B cell (primary cell): ENCODE data around the gene IBTK.
"Not testable (repeated sequence)": the region's sequence is repeated elsewhere in the genome, so short reads cannot be mapped to it uniquely, and the experiment has no call there.

Experiments
- EZH2 ChIP-seq: IDR thresholded peaks from 2 replicates; pipeline ENCODE4 v1.6.1; 2012; ENCODE audit warnings: borderline replicate concordance, low read depth, mild to moderate bottlenecking, moderate library complexity, low read length; ENCODE audit not compliant: insufficient read depth, poor library complexity, severe bottlenecking
- TF ChIP-seq, protein P1 (sequence below): fragments of 200-600 bp; IDR thresholded peaks from one replicate; pipeline ENCODE4 v1.8.0; 2022; ENCODE audit warnings: antibody characterized with exemption, mild to moderate bottlenecking

DNA sequence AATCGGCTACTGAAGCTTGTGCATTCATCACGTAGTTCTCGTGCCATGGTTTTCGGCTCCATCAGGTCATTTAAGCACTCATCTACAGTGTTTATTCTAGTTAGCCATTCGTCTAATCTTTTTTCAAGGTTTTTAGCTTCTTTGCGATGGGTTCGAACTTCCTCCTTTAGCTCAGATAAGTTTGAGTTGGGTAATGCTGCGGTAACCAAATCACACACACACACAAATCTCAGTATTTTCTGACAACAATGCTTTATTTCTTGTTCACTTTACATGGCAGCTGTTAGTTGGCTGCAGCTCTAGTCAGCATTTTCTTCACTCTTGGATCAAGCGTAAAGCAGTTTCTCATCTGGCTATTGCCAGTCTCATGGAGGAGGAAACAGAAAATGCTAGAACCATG is 118.6 kb downstream of the IBTK start:
- TF ChIP-seq, protein P1, sequence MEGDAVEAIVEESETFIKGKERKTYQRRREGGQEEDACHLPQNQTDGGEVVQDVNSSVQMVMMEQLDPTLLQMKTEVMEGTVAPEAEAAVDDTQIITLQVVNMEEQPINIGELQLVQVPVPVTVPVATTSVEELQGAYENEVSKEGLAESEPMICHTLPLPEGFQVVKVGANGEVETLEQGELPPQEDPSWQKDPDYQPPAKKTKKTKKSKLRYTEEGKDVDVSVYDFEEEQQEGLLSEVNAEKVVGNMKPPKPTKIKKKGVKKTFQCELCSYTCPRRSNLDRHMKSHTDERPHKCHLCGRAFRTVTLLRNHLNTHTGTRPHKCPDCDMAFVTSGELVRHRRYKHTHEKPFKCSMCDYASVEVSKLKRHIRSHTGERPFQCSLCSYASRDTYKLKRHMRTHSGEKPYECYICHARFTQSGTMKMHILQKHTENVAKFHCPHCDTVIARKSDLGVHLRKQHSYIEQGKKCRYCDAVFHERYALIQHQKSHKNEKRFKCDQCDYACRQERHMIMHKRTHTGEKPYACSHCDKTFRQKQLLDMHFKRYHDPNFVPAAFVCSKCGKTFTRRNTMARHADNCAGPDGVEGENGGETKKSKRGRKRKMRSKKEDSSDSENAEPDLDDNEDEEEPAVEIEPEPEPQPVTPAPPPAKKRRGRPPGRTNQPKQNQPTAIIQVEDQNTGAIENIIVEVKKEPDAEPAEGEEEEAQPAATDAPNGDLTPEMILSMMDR, result not testable (repeated sequence)
- TF ChIP-seq EZH2, result not testable (repeated sequence)
